NCI-H2227 treated with DMSO at 0.1 percent for 48 hours (cell line): Measurements from ENCODE around the gene RAPGEF3.

Experiments used
- DNase-seq: peaks from one replicate; lab custom pipeline; 2025; lab: John Stamatoyannopoulos, UW

RAPGEF3 gene

GRCh38 chr12:47755655-47756562 lies 2.8 kb downstream of the RAPGEF3 start:
- no peak for DNase-seq

GRCh38 chr12:47754881-47755280 lies 3.8 kb downstream of the RAPGEF3 start:
- DNase-seq, result no peak

- DNase-seq, result no peak
These were observed 4.6 kb downstream of the RAPGEF3 start for GRCh38 chr12:47754126-47754525.

GRCh38 chr12:47753021-47754001 lies 5.4 kb downstream of the RAPGEF3 start:
- no peak for DNase-seq

- no peak for DNase-seq
These were observed 6.1 kb downstream of the RAPGEF3 start for GRCh38 chr12:47752552-47752951.

- no peak for DNase-seq
These were observed 6.6 kb downstream of the RAPGEF3 start for GRCh38 chr12:47752121-47752520.

- DNase-seq, result no peak
These were observed 7.1 kb downstream of the RAPGEF3 start for GRCh38 chr12:47751561-47751960.

GRCh38 chr12:47750916-47751470 lies 7.7 kb downstream of the RAPGEF3 start:
- DNase-seq, result no peak

- no peak for DNase-seq
These were observed 8.4 kb downstream of the RAPGEF3 start for GRCh38 chr12:47750229-47750798.

GRCh38 chr12:47748899-47749298 lies 9.8 kb downstream of the RAPGEF3 start:
- DNase-seq, result no peak

GRCh38 chr12:47748507-47748828 lies 10.2 kb downstream of the RAPGEF3 start:
- no peak for DNase-seq

GRCh38 chr12:47747596-47748506 lies 10.8 kb downstream of the RAPGEF3 start:
- no peak for DNase-seq

GRCh38 chr12:47747126-47747525 lies 11.6 kb downstream of the RAPGEF3 start:
- DNase-seq, result no peak

- no peak for DNase-seq
These were observed 12.2 kb downstream of the RAPGEF3 start for GRCh38 chr12:47746523-47746922.

GRCh38 chr12:47746073-47746472 lies 12.6 kb downstream of the RAPGEF3 start:
- no peak for DNase-seq

- DNase-seq, result no peak
These were observed 13.1 kb downstream of the RAPGEF3 start for GRCh38 chr12:47745485-47746041.

GRCh38 chr12:47744778-47745436 lies 13.8 kb downstream of the RAPGEF3 start:
- no peak for DNase-seq

GRCh38 chr12:47744005-47744651 lies 14.6 kb downstream of the RAPGEF3 start:
- DNase-seq, result no peak

GRCh38 chr12:47743311-47743860 lies 15.3 kb downstream of the RAPGEF3 start:
- DNase-seq, result no peak
